ENCODE results near the gene NDUFS7.

Gene NDUFS7

DNA sequence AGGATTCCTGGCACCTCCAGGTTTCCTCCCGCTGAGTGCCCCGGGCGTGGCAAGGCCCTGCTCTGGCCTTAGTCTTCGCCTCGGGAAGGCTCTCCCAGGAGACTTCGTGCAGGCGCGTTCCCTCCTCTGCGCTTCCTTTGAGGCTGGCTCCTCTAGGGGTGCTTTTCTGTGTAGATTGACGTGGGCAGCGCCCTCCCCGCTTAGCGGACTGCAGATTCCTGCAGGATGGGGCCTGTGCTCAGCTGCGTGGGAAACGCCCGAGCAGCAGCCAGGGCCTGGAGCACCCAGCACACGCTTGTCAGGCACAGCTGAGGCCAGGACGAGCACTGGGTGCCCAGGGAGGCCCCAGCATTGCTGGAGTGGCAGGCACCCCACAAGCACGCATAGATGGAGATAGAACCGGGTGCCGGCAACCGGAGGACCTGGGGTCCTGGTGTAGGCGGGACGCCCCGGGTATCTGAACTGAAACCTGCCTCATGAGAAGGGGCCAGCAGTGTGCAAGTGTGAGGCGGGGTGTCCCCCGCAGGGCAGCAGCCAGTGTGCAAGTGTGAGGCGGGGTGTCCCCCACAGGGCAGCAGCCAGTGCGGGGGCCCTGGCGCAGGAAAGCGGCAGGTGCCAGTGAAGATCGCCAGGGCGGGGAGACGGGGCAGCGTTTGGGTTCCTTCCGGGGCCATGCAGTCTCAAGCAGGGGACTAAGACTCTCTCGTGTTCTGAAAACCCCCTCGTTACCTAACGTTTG lies 3.4 kb downstream of the NDUFS7 start:
- no peak for DNase-seq

DNA sequence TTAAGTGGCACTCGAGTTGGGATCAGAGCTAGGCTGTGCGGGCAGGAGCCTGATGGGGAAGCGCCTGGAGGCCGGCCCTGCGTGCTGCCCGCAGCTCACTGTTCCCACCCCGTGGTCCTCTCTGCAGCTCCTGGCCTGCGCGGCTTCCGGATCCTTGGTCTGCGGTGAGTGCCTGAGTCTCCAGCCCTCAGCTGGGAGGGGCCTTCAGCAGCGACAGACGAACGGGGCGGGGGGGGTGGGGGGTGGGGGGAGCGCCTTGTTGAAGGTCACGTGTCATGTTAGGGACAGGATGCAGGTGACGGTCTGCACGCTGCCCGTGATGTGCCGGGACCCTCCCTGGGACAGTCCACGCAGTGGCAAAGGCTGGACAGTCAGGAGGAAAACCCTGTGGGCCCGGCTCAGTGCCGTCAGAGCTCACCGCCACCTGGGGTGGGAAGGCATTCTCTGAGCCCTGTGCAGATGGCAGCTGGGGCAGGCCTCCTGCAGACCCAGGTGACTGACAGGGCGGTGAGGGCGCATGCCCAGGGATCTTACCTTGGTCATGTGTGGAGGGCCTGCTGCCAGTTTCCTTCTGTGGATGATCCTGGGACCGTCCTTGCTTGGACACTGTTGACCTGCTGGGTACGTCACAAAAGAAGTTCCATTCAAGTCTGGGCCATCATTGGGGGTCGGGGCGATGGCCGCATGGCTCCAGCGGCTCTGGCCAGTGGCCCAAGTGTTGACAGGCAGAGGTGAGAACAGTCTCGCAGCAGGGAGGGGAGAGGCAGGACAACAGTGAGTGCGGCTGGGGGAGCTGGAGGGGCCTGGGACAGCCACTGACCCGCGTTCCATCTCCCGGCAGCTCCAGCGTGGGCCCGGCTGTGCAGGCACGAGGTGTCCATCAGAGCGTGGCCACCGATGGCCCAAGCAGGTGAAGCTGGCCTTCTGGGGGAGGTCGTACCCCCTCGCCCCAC lies 4.3 kb downstream of the NDUFS7 start:
- no peak for DNase-seq

DNA sequence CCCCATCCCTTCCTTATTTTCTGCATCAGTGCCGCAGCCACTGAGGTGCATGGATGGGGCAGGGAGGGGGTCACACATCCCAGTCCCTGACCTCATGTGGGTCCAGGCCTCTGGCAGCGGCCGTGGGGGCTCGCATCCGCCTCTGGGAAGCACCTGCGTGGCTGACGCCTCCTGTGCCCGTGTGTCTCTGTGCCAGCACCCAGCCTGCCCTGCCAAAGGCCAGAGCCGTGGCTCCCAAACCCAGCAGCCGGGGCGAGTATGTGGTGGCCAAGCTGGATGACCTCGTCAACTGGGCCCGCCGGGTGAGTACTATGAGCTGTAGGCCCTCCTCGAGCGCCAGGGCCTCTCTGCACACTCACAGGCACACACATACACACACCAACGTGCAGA lies 4.9 kb downstream of the NDUFS7 start:
- DNase-seq, result no peak

DNA sequence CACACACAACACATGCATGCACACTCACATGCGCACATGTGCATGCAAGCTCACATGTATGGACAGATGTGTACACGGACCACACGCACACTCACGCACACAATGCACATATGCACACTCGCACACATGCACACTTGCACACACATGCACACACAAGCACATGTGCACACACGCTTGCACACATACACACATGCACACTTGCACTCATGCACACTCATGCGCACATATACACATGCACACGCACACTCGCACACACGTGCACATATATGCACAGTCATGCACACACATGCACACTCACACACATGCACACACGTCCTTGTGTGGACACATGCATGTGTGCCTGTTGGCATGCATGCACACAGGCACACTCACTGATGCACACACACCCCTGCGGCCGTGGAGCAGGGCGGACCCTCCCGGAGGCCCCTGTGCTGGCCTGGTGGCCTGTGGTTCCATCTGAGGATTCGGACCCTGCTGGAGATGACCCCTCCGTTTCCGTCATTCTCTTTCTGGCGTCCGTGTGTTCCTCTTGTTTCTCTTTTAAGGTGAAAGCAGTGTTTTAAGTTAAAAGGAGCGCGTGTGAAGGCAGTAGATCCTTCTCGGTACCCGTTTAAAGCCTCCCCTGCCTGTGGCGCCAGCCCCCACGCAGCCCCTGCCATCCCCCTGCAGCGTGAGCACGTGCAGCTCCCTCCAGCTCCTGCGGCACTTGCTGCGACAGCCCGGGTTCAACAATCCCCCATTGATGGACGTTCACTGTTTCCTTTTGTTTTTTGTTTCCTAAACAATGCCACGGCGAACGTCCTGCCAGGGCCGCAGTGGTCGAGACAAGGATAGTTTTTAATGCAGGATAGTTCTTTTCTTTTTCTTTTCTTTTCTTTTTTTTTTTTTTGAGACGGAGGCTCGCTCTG lies 5.6 kb downstream of the NDUFS7 start:
- no peak for DNase-seq

DNA sequence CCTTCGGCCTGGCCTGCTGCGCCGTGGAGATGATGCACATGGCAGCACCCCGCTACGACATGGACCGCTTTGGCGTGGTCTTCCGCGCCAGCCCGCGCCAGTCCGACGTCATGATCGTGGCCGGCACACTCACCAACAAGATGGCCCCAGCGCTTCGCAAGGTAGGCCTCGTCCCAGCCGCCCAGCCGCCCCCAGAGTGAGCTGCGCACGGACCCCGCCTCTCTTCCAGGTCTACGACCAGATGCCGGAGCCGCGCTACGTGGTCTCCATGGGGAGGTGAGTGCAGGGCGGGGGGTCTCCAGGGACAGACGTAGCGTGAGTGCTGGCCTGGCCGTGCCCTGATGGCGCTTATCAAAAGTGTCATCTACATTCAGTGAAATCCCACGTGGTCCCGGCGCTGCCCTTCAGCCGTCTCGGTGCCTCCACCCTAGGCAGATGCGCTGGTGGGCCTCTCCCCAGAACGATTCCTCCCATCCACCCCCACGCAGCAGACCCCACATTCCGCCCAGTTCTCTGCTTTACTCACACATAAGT lies 7.2 kb downstream of the NDUFS7 start:
- no peak for DNase-seq

DNA sequence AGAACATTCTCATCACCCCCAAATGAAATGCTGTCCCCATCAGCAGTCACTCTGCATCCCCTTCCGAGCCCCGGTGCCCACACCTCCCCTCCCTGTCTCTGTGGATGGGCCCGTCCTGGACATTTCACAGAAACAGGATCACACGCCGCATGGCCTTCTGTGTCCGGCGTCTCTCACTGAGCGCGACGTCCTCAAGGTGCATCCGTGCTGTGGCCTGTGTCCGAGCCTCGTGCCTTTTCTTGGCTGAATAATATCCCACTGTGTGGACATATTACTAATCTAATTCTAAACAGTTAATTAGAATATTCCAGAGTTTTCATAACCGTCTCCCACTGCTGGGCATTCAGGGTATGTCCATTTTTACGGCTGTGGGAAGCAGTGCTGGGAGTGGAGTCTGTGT lies 8.7 kb downstream of the NDUFS7 start:
- no peak for DNase-seq

DNA sequence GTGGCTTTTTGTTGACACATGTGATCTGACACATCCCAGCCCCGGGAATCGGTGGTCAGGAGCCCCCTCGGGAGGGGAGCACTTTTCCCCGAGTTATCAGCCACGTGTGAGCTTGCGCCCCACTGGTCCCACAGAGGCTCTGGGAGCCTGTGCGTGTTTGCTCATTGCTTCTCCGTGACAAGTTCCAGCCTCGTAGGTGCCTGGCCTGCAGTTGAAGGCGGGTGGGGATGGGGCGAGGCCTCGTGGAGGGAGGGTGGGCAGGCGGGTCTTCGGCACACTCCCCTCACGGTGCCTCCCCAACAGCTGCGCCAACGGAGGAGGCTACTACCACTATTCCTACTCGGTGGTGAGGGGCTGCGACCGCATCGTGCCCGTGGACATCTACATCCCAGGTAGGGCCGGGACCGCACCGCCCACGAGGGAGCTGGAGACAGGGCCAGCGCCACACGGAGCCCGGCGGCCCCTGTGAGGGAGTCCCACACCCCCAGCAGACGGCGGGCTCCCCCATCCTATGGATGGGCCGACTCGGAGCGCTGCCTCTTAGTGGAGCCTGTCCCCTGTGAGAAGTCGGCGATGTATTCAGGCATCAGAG lies 9.3 kb downstream of the NDUFS7 start:
- no peak for DNase-seq

DNA sequence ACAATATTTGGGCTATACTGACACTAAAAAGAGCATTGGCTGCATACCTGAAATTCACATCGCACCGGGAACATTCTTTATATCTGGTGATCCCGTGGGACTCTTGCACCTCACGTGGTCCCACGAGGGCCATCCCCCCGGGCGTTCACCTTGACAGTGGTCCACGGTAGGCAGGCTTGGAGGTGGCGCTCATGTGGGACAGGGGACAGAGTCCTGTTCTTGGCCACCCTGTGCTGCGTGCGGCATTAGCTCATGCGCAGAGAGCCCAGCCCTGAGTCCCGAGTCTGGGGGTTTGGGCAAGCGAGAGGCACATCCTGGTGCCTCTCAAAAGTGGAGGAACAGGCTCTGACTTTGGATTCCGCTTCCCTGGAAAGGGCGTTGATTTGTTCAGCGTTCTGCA lies 10.1 kb downstream of the NDUFS7 start:
- DNase-seq, result no peak

DNA sequence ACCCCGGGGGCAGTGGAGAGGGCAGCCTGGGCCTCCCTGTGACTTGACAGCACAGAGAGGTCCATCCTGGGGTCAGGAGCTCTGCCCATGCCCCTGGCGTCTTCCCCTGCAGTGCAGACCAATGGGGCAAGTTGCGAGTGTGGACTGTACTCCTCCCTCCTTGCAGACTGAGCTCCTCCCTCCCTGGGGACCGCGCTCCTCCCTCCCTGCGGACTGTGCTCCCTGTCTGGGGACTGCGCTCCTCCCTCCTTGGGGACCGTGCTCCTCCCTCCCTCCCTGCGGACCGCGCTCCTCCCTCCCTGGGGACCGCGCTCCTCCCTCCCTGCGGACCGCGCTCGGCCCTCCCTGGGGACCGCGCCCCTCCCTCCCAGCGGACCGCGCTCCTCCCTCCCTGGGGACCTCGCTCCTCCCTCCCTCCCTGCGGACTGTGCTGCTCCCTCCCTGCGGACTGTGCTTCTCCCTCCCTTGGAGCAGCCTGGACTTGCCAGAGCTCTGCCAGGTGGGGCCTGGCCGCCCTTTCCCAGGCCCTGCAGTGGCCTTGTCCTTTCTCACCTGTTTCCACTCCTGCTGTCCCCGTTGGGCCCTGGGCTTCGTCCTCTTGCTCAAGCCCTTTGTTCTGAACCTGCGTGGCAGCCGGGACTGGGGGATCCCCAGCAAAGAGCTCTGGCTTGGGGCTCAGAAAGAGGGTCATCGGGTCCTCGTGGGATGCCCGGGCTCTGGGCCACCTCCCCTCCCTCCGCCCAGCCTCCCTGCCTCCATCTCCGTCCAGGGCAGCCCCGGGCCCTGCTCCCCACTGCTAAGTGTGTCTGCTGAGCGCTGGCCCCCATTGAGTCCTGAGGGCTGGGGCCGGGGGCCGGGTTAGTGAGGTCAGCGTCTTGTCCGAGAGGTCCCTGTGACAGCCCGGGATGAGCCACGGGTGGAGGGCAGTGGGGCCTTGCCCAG lies 10.8 kb downstream of the NDUFS7 start:
- no peak for DNase-seq

DNA sequence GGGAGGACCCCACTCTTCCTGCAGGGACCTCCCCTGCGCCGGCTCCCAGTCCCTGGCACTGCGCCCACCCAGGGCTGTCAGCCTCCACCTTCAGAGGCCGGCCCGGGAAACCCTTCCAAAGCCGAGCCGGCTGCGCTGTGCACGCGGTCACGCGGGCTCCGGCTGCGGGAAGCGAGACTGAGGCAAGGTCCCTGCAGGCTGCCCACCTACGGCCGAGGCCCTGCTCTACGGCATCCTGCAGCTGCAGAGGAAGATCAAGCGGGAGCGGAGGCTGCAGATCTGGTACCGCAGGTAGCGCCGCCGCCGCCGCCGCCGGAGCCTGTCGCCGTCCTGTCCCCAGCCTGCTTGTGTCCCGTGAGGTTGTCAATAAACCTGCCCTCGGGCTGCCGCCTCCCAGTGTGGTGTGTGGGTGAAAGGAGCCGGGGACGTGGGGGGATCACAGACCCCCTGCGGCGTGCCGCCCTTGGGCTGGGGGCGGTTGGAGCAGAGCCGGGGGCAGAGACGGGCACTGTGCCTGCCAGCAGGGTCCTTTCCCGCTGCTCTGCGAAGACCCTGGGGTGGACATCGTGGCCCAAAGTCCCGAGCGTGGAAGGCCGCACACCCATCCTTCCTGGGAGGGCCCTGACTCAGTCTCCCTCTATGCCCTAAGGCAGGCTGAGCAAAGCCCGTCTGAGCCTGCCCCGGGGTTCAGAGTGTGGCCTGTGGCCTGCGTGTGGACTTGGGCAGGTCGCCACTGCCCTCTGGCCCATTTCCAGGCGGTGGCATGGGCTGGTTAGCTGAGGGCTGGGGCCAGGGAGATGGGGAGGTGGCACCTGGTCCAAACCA lies 11.7 kb downstream of the NDUFS7 start:
- DNase-seq, result no peak

DNA sequence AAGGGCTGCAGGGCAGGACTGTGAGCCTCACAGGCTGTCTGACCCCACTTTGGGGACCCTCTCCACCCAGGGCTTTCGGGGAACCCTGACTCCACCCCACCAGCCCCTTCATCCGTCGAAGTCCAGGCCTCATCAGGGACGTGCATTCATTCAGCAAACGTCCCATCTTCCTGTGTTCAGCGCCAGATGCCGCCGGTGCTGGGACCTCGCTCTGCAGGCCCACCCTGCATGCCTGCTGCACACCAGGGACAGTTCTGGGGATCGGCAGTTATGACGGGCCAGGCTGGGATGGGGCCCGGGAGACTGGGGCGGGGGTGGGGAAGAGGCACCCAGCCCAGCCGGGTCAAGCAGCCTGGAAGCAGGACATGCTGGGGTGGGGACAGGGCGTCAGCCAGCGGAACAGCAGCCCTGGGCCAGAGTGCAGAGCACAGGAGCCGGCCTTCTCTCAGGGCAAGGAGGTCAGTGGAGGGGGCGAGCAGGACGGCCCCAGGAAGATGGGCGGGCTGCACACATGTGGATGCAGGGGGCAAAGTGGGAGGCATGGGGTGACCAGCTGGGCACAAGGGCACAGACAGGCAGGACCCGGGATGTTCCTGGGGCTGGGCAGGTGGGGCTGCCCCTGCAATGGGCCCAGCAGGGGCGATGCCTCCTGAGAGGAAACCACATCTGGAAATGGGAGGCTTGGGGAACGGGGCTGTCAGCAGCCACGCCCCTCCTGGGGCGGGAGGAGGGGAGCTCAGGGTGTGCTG lies 12.5 kb downstream of the NDUFS7 start:
- DNase-seq, result no peak

DNA sequence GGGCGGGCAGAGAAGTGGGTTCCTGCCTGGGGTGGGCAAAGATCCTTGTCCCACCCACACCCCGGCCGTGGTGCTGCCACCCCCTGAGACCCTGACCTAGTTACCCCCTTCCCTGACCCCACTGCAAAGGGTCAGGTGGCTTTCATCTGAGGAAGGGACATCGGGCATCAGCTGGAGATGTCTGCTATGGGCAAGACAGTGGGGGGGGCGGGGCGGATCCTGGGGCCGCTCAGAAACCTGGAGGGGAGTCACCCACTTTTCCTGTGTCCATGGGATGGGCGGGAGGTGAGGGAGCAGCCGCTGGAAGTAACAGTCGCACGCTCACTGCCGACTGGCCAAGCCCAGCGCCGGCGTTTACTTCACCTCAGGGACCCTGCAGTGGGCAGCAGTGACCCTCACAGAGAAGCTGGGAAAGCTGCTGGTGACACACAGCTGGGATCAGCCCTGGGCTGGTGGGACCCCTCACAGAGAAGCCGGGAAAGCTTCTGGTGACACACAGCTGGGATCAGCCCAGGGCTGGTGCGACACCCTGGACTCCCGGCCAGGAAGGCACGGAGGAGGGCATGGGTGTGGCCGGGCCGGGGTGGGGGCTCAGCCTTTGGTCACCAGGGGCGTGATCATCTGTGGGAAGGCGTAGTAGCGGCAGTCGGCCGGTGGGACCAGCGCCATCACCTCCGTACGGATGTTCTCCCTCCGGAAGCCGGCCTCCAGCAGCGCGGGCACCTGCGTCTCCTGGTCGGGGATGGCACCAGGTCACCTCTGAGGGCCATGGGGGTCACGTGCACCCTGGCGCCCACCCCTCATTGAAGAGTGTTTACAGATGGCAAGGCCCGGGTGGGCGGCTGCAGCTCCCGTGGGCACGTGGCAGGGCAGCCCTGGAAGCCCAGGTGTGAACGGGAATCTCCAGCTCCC lies 13.3 kb downstream of the NDUFS7 start:
- no peak for DNase-seq

DNA sequence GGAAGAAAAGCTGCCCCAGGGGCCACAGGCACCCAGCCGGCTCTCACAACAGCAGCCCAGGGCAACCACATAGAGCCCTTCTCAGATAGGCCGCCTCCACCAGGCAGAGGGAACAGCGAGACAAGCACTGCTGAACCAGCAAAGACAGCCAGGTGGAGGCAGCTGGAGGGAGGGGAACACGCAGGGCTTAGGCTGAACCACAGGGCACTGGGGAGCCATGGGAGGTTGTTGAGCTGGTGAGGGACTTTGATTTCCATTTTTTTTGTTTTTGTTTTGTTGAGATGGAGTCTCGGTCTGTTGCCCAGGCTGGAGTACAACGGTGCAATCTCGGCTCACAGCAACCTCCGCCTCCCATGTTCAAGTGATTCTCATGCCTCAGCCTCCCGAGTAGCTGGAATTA lies 14.1 kb downstream of the NDUFS7 start:
- DNase-seq, result no peak

DNA sequence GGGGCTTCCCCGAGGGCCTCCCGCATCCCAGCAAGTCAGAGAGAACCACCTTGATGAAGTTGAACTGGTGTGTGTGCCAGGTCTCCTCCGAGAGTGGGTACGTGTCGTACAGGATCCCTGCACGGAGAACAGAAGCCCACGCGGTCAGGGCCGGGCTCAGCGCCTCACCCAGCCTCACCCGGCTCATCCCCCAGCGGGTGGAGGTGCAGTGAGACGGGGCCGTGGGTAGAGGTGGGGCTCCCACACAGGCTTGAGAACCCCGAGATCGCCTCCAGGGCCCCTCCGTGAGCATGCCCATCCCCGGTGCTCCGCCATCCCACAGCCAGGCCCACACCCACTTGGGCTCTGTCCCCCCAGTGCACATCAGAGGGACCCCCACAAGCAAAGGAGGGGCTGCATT lies 15.4 kb downstream of the NDUFS7 start:
- DNase-seq, result no peak

DNA sequence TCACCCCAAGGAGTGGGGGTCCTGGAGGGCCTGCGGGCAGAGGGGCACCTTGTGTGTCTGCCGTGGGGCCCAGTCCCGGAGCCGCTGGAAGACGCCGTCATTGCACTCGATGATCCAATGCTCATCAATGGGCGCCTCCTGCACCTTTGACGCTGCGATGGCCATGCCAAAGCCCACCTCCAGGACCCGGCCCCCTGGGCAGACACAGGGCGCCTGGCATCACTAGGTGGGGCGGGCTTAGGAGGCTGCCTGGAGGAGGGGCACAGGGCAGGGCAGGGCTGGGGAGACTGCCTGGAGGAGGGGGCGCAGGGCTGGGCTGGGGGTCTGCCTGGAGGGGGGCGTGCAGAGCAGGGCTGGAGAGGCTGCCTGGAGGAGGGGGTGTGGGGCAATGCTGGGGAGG lies 16.0 kb downstream of the NDUFS7 start:
- DNase-seq, result no peak

DNA sequence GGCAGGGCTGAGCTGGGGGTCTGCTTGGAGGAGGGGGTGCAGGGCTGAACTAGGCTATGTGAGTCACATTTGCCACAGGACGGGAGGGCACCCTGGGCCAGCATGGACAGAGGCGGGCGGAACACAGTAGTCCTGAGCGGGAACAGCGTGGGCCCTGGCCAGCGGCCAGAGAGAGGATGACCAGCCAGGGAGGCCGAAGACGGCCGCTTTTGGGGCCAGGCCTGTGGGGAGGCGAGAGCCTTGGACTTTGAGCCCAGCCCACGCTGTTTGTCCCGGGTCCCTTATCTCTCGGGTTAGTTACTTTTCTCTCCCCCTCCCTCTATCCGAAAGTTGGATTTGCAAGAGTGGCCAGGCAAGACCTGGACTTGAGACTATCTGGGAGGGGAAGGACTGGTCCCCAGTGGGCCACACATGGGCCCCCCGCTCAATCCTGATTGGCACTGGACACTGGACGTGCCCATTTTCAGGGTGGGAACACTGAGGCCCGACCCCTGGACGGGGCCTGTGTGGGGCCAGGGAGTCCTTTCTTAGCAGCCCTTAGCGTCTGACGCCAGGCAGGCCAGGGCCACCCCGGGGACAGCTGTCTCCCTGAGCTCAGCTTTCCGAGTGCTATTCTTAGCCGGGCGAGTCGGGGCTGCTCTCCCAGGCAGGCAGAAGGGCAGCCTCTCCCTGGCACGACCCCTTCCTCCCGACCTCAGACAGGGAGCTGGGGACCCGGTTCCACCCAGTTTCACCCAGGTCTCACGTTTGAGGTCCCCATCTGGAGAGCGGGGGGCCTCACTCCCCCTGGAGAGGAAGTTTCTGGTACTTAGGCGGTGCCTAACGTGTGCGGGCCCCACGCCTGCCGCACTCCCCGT lies 16.8 kb downstream of the NDUFS7 start:
- DNase-seq, result no peak

DNA sequence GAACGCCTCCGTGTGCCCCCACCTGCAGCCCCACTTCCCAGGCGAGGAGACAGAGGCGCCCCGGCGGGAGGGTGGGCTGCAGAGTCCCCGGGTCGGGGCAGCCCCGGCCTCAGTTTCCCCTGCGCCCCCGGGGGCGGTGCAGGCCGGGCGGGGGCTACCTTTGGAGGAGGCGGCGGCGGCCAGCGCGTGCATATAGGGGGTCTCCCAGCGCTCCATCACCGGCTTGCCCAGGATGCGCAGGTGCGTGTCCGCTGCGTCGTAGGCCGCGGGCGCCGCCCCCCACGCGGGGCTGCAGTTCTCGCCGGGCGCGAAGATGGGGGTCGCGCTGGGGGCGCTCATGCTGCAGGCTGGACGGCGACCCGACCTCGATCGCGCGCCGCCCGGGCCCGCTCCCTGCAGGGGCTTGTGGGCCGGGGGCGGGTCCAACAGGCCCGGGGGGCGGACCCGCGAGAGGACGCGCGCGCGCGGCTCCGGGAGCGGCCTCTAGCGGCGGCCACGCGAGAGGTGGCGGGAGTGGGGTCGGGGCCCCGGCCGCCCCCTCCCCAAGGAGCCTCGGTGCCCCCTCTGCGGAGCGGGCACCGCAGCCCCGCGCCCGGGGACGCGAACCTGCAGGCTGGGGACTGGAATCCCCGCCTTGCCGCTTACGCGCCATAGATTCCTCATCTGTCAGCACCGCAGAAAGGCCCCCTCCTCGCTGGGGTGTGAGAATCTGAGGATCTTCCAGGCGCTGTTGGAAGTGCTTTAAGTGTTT lies 17.6 kb downstream of the NDUFS7 start, which contains the start of gene GAMT:
Gene GAMT, minus strand, starts transcription at position 405 of the 751 bp plus-strand sequence. Its CDS starts 66 bp downstream, at position 339.
- DNase-seq, result no peak
